Neuronal stem cell (in vitro differentiated cells): Measurements from ENCODE around the gene ADCY7.

Experiments
- DNase-seq: peaks from one replicate; pipeline ENCODE4 v3.0.0-alpha.2; 2013; ENCODE audit warnings: low spot score
- H2AFZ ChIP-seq: one replicate; pipeline ENCODE4 v1.6.1; 2013; ENCODE audit warnings: mild to moderate bottlenecking, low read length, inconsistent platforms
- H2AK5ac ChIP-seq: 2 replicates; pipeline ENCODE4 v1.6.1; 2013; ENCODE audit warnings: low read depth, mild to moderate bottlenecking, inconsistent platforms, low read length, moderate library complexity, mixed read lengths
- H2BK120ac ChIP-seq: 2 replicates; pipeline ENCODE4 v1.6.1; 2013; ENCODE audit warnings: low read depth, mild to moderate bottlenecking, inconsistent platforms, low read length, moderate library complexity, mixed read lengths
- H2BK12ac ChIP-seq: one replicate; pipeline ENCODE4 v1.6.1; 2013; ENCODE audit warnings: low read length, inconsistent platforms
- H2BK15ac ChIP-seq: 2 replicates; pipeline ENCODE4 v1.6.1; 2013; ENCODE audit warnings: mild to moderate bottlenecking, low read length, inconsistent platforms, mixed read lengths
- H2BK5ac ChIP-seq: one replicate; pipeline ENCODE4 v1.6.1; 2013; ENCODE audit warnings: inconsistent platforms, mild to moderate bottlenecking, low read length, moderate library complexity
- H3K14ac ChIP-seq: one replicate; pipeline ENCODE4 v1.6.1; 2013; ENCODE audit warnings: low read length, inconsistent platforms
- H3K18ac ChIP-seq: 2 replicates; pipeline ENCODE4 v1.6.1; 2013; ENCODE audit warnings: low read length, inconsistent platforms
- H3K23ac ChIP-seq: 2 replicates; pipeline ENCODE4 v1.6.1; 2013; ENCODE audit warnings: low read depth, mild to moderate bottlenecking, mixed read lengths, low read length, inconsistent platforms; ENCODE audit not compliant: poor library complexity
- H3K27ac ChIP-seq: replicated peaks from 3 replicates; pipeline ENCODE4 v1.5.1; 2013; ENCODE audit warnings: low read length, inconsistent platforms
- H3K27me3 ChIP-seq, 3 experiments: 2 replicates each; pipeline ENCODE4 v1.6.1; 2013; ENCODE audit warnings: low read length in 3 of 3, mild to moderate bottlenecking in 2 of 3, inconsistent platforms in 1 of 3, low read depth in 1 of 3, mixed read lengths in 1 of 3, moderate library complexity in 1 of 3; ENCODE audit not compliant: control insufficient read depth in 3 of 3, insufficient read depth in 3 of 3
- H3K36me3 ChIP-seq, 2 donors: replicated peaks in 1 of 2; 2 replicates each; pipeline ENCODE4 v1.6.1; 2013; ENCODE audit warnings: low read length in 2 of 2; ENCODE audit not compliant: control insufficient read depth in 2 of 2, insufficient read depth in 2 of 2
- H3K4ac ChIP-seq: 2 replicates; pipeline ENCODE4 v1.6.1; 2013; ENCODE audit warnings: inconsistent platforms, mild to moderate bottlenecking, low read length, moderate library complexity
- H3K4me1 ChIP-seq, 2 donors: 1 replicate in 1 of 2; 2 replicates in 1 of 2; pipeline ENCODE4 v1.6.1; 2013; ENCODE audit warnings: low read length in 2 of 2, low read depth in 1 of 2; ENCODE audit not compliant: control insufficient read depth in 2 of 2, insufficient read depth in 1 of 2
- H3K4me2 ChIP-seq: one replicate; pipeline ENCODE4 v1.6.1; 2013; ENCODE audit warnings: mild to moderate bottlenecking, low read length, inconsistent platforms; ENCODE audit not compliant: insufficient read depth, poor library complexity, severe bottlenecking
- H3K4me3 ChIP-seq, 2 donors: 2 replicates each; pipeline ENCODE4 v1.5.1; 2013; ENCODE audit warnings: low read length in 2 of 2, mild to moderate bottlenecking in 2 of 2, inconsistent platforms in 1 of 2, moderate library complexity in 1 of 2
- H3K79me1 ChIP-seq: one replicate; pipeline ENCODE4 v1.6.1; 2013; ENCODE audit warnings: low read depth, mild to moderate bottlenecking, inconsistent platforms, low read length, moderate library complexity
- H3K9ac ChIP-seq: one replicate; pipeline ENCODE4 v1.6.1; 2013; ENCODE audit warnings: mild to moderate bottlenecking, low read depth, low read length, inconsistent platforms; ENCODE audit not compliant: poor library complexity
- H3K9me3 ChIP-seq, 2 donors: replicated peaks in 1 of 2; 2 replicates each; pipeline versions ENCODE3 to v1.6.1; 2013; ENCODE audit warnings: low read length in 2 of 2, mild to moderate bottlenecking in 2 of 2, inconsistent platforms in 1 of 2, low read depth in 1 of 2, mixed read lengths in 1 of 2, moderate library complexity in 1 of 2; ENCODE audit not compliant: control insufficient read depth in 2 of 2, insufficient read depth in 1 of 2
- H4K8ac ChIP-seq: one replicate; pipeline ENCODE4 v1.6.1; 2013; ENCODE audit warnings: low read depth, mild to moderate bottlenecking, inconsistent platforms, low read length, moderate library complexity
- H4K91ac ChIP-seq: one replicate; pipeline ENCODE4 v1.6.1; 2013; ENCODE audit warnings: low read length, low read depth, mild to moderate bottlenecking, inconsistent platforms; ENCODE audit not compliant: poor library complexity
- WGBS, 2 donors: extraction: QIAGEN DNeasy Blood & Tissue Kit; methylation state at CpG; one replicate each; pipeline ENCODE4 v1.1.7; 2013; ENCODE audit warnings: missing lambda C conversion rate in 2 of 2, mixed read lengths in 1 of 2; ENCODE audit not compliant: insufficient read length in 2 of 2, insufficient replicate concordance in 1 of 2; ENCODE audit errors: extremely low coverage in 2 of 2; 5-methylcytosine and 5-hydroxymethylcytosine counted together

The ADCY7 gene

DNA sequence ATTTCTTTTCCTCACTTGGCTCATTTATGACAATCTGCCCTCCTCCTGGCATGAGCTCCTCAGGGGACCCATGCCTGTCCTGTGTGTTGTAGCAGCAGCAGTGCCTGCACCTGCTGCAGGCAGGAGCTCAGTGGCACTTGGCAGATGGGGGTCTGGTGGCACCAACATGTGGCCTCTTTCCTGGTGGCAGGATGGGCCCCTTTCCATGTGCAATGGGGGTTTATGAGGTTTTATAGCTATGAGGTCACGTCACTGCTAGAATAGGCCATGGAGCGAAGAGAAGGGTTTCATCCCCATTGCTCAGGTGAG, 7.0 kb downstream of the ADCY7 start:
- no peaks in the 10 kb centered on the region for H3K27me3 ChIP-seq

DNA sequence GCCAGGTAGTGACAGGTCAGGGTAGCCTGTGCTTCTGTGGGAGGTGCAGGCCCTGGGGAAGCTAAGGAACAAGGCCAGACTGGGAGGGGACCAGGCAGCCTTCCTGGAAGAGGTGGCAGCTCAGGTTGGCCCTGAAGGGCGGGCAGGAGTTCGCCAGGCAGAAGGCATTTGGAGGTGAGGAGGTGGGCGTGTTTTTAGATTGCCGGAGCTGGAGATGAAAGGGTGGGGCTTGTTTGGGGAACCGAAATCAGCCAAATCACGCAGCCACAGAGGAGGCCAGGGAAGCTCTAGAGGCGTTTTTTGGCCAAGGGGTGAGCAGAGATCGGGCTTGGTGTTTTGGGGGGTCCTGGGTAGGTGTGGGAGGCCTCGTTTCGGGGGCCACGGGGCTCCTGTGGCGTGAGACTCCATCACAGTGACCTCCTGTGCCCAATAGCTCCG, 7.6 kb downstream of the ADCY7 start:
- H3K4me2 ChIP-seq, result no peak overlapping the region
- peak overlapping the region; percentile 45 for H3K23ac ChIP-seq
- peak overlapping the region; percentile 18 for H3K18ac ChIP-seq
- H2BK12ac ChIP-seq, result no peak overlapping the region
- no CpG with 5 or more reads among the region's 13 CpGs for WGBS, 2 donors
- H3K27ac ChIP-seq, result no peak overlapping the region
- H3K4ac ChIP-seq, result no peak overlapping the region
- no peak overlapping the region for H3K9ac ChIP-seq
- DNase-seq, result no peak
- H2AFZ ChIP-seq, result no peak overlapping the region
- H2BK120ac ChIP-seq, result no peak overlapping the region
- H2BK5ac ChIP-seq, result no peak overlapping the region
- no peak overlapping the region for H2BK15ac ChIP-seq
- H3K14ac ChIP-seq, result no peak overlapping the region
- no peaks in the 10 kb centered on the region for H3K79me1 ChIP-seq
- H3K27me3 ChIP-seq, result no peaks in the 10 kb centered on the region
- H3K36me3 ChIP-seq, result no peaks in the 10 kb centered on the region
- peak overlapping the region; percentile 24 for H2AK5ac ChIP-seq
- no peak overlapping the region for H4K91ac ChIP-seq
- H3K4me3 ChIP-seq, result peak overlapping the region in 1 of 2 donors; percentile 26
- no peaks in the 10 kb centered on the region for H3K9me3 ChIP-seq
- no peaks in the 10 kb centered on the region for H3K4me1 ChIP-seq
- no peak overlapping the region for H4K8ac ChIP-seq

More for the DNA sequence above, 7.0 kb downstream of the ADCY7 start:
- Histone ChIP-seq H2BK15ac (no peak overlapping the region), H3K36me3 (no peaks in the 10 kb centered on the region), H2BK5ac (no peak overlapping the region), H3K27ac (no peak overlapping the region), H2AK5ac (peak overlapping the region; percentile 24), H3K23ac (peak overlapping the region; percentile 29), H3K14ac (no peak overlapping the region), H2BK120ac (no peak overlapping the region), H2BK12ac (no peak overlapping the region), H3K9me3 (no peaks in the 10 kb centered on the region), H2AFZ (no peak overlapping the region), H3K9ac (no peak overlapping the region), H3K4me2 (no peak overlapping the region), H3K4me3 (no peak overlapping the region), H4K91ac (no peak overlapping the region), H3K4me1 (no peaks in the 10 kb centered on the region), H3K4ac (no peak overlapping the region), H3K18ac (no peak overlapping the region), H4K8ac (no peak overlapping the region), H3K79me1 (no peaks in the 10 kb centered on the region)
- no peak for DNase-seq
- no CpG with 5 or more reads among the region's 2 CpGs for WGBS, 2 donors

DNA sequence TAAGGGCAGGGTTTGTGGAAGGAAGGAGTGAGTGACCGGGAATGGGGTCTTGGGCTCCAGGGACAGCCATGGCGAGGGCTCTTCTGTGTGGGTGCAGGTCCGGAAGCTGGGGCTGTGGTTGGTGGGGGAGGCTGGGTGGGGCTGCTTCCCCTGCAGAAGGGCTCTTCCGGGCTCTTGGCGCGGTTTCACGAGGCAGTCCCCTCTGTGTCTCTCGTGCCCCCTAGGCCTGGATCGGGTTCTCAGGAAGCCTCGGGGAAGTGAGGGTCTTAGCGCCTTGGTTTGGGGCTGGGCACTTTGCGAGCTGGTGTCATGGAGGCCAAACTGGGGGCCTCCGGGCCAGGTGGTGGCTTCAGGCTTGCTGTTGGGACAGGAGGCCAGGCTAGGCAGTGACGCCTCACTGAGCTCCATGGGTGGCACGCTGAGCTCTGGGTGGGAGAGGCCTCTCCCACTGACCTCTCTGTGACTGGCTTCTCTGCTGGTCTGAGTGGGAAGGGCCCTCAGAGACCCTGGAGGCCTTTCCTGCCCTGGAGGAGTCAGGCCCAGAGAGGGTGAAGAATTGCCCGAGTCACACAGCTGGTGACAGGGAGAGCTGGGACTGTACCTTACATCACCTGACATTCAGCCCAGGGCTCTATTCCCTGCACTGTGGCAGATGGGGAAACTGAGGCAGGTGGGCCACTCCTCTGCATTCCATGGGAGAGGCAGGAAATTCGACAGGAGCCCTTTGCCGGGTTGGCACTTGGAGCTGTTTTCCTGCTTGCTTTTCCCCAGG, 8.2 kb downstream of the ADCY7 start:
- Histone ChIP-seq H2BK15ac (no peak overlapping the region), H3K4me3 (no peak overlapping the region), H3K4me2 (no peak overlapping the region), H3K9me3 (no peaks in the 10 kb centered on the region), H3K36me3 (no peaks in the 10 kb centered on the region), H2AK5ac (peak overlapping the region; percentile 1), H2BK12ac (peak overlapping the region; percentile 76), H3K4ac (no peak overlapping the region), H3K23ac (no peak overlapping the region), H4K91ac (no peak overlapping the region), H3K14ac (no peak overlapping the region), H3K9ac (no peak overlapping the region), H4K8ac (no peak overlapping the region), H2BK5ac (no peak overlapping the region), H3K27me3 (no peaks in the 10 kb centered on the region), H2AFZ (no peak overlapping the region), H3K4me1 (no peaks in the 10 kb centered on the region), H3K27ac (no peak overlapping the region), H3K18ac (peak overlapping the region; percentile 63), H3K79me1 (no peaks in the 10 kb centered on the region), H2BK120ac (no peak overlapping the region)
- no CpG with 5 or more reads among the region's 18 CpGs for WGBS, 2 donors
- no peak for DNase-seq

DNA sequence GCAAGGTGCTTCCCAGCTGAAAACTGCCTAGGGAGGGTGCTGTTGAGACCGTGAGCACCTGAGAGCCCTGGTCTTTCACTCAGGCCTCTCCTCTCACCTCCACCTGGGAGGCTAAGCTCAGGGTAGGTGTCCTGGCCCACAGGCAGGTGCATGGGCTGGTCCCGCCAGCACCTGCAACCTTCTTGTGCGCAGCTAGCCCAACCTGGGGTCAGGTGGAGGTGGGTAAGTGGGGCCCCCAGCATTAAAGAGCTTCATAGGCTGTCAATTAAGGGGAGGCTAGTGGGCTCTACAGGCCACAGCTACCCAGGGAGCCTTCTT, 8.7 kb downstream of the ADCY7 start:
- H2BK12ac ChIP-seq, result no peak overlapping the region
- H3K9ac ChIP-seq, result no peak overlapping the region
- no peak overlapping the region for H3K23ac ChIP-seq
- no peak overlapping the region for H2AFZ ChIP-seq
- H3K4me2 ChIP-seq, result no peak overlapping the region
- no peak overlapping the region for H2BK15ac ChIP-seq
- H2BK120ac ChIP-seq, result no peak overlapping the region
- WGBS, 2 donors, result no CpG with 5 or more reads among the region's 3 CpGs
- H3K4ac ChIP-seq, result no peak overlapping the region
- H3K79me1 ChIP-seq, result no peaks in the 10 kb centered on the region
- DNase-seq, result no peak
- no peaks in the 10 kb centered on the region for H3K27me3 ChIP-seq
- no peak overlapping the region for H2BK5ac ChIP-seq
- no peaks in the 10 kb centered on the region for H3K9me3 ChIP-seq
- H2AK5ac ChIP-seq, result no peak overlapping the region
- no peak overlapping the region for H3K18ac ChIP-seq
- no peak overlapping the region for H3K27ac ChIP-seq
- H4K91ac ChIP-seq, result no peak overlapping the region
- no peak overlapping the region for H3K4me3 ChIP-seq
- H3K4me1 ChIP-seq, result no peaks in the 10 kb centered on the region
- H3K36me3 ChIP-seq, result no peaks in the 10 kb centered on the region
- no peak overlapping the region for H3K14ac ChIP-seq
- H4K8ac ChIP-seq, result no peak overlapping the region
